ENCODE results near the gene YJU2. TPM values are rescaled to one million over a fixed set of nuclear protein-coding genes. Genes with fewer than 3 reads are reported as not detected.

The YJU2 gene
- total and polyA plus RNA-seq, 2 of the 13 experiments (the other 11 are each of a cell fraction or from before 2014, with no cell fraction given): 9.3 to 17.9 TPM

DNA sequence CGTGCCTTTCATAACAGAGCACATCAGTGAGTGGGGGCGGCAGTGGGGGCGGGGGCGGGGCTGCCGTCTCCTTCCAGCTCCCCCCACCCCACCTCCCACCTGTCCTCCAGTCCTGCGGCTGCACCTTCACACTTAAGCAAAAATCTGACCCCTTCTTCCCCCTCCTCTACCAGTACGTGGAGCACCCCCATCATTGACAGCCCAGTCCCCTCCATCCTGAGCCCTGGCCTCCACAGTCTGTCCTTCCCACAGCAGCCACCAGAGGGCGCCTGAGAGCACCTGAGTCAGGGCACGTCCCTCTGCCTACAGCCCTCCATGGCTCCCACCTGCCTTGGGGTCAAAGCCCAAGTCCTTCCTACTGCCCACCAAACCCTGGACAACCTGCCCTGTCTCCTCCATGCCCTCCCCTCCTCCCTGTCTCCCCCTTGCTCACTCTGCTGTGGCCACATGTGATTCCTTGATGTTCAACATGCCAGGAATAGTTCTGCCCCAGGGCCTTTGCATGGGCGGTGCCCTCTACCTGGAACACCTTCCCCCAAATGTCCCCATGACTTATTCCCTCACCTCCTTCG lies 13.5 kb upstream of the YJU2 start (continued):
- peak; percentile 50; the same call in 1 of the 2 replicates for TF ChIP-seq RAD21 (CRISPR knock-in tag; IDR thresholded peaks at IDR 0.05)
- no peak for TF ChIP-seq GABPA (IDR thresholded peaks at IDR 0.05; ENCODE audit: low read depth, low read length)
- TF ChIP-seq GABPA (CRISPR knock-in tag; IDR thresholded peaks at IDR 0.05; ENCODE audit: low read depth): peak; percentile 28; the same call in 1 of the 2 replicates
- no peak for TF ChIP-seq ZNF546 (CRISPR knock-in tag; conservative IDR thresholded peaks at IDR 0.05)
- no peak for TF ChIP-seq ATF7-NPFF (CRISPR knock-in tag; IDR thresholded peaks at IDR 0.05; ENCODE audit: low read depth)
- TF ChIP-seq ZNF572 (CRISPR knock-in tag; IDR thresholded peaks at IDR 0.05): 0 out of 2 replicates have a peak, but pooled peaks have one; percentile 21
- TF ChIP-seq SPEN (CRISPR knock-in tag; IDR thresholded peaks at IDR 0.05; ENCODE audit: low read depth): peak; percentile 9; the same call in 1 of the 2 replicates
- no peak for TF ChIP-seq ZNF678 (CRISPR knock-in tag; IDR thresholded peaks at IDR 0.05)
- TF ChIP-seq ZFP36 (IDR thresholded peaks at IDR 0.05; ENCODE audit: borderline replicate concordance, low read depth, low read length, partially characterized antibody): peak; percentile 99
- peak; percentile 98 for TF ChIP-seq CHD4 (IDR thresholded peaks at IDR 0.05; ENCODE audit: borderline replicate concordance, low read length)
- no peak for TF ChIP-seq ZNF232 (CRISPR knock-in tag; IDR thresholded peaks at IDR 0.05; ENCODE audit: borderline replicate concordance)
- peak; percentile 100 for TF ChIP-seq ZMYM3 (CRISPR knock-in tag; IDR thresholded peaks at IDR 0.05)
- TF ChIP-seq, protein P1, sequence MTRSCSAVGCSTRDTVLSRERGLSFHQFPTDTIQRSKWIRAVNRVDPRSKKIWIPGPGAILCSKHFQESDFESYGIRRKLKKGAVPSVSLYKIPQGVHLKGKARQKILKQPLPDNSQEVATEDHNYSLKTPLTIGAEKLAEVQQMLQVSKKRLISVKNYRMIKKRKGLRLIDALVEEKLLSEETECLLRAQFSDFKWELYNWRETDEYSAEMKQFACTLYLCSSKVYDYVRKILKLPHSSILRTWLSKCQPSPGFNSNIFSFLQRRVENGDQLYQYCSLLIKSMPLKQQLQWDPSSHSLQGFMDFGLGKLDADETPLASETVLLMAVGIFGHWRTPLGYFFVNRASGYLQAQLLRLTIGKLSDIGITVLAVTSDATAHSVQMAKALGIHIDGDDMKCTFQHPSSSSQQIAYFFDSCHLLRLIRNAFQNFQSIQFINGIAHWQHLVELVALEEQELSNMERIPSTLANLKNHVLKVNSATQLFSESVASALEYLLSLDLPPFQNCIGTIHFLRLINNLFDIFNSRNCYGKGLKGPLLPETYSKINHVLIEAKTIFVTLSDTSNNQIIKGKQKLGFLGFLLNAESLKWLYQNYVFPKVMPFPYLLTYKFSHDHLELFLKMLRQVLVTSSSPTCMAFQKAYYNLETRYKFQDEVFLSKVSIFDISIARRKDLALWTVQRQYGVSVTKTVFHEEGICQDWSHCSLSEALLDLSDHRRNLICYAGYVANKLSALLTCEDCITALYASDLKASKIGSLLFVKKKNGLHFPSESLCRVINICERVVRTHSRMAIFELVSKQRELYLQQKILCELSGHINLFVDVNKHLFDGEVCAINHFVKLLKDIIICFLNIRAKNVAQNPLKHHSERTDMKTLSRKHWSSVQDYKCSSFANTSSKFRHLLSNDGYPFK (CRISPR knock-in tag; IDR thresholded peaks at IDR 0.05; ENCODE audit: borderline replicate concordance): peak; percentile 54; the same call in 1 of the 2 replicates
- peak; percentile 66 for TF ChIP-seq XRCC5 (optimal IDR thresholded peaks at IDR 0.05; ENCODE audit: low read length)
- TF ChIP-seq ZNF563 (CRISPR knock-in tag; IDR thresholded peaks at IDR 0.05): 0 out of 2 replicates have a peak, but pooled peaks have one; percentile 22
- TF ChIP-seq KDM4B (CRISPR knock-in tag; IDR thresholded peaks at IDR 0.05): peak; percentile 30; the same call in 1 of the 2 replicates
- no peak for TF ChIP-seq ZNF280B (CRISPR knock-in tag; IDR thresholded peaks at IDR 0.05; ENCODE audit: borderline replicate concordance)
- 0 out of 2 replicates have a peak, but pooled peaks have one; percentile 36 for TF ChIP-seq ESRRA (CRISPR knock-in tag; IDR thresholded peaks at IDR 0.05; ENCODE audit: low read depth)
- TF ChIP-seq ZNF83 (CRISPR knock-in tag; IDR thresholded peaks at IDR 0.05; ENCODE audit: borderline replicate concordance): 0 out of 2 replicates have a peak, but pooled peaks have one; percentile 64
- TF ChIP-seq ZNF350 (CRISPR knock-in tag; IDR thresholded peaks at IDR 0.05; ENCODE audit: borderline replicate concordance, low read depth): peak; percentile 53; the same call in 1 of the 2 replicates
- no peak for TF ChIP-seq NCOR1 (IDR thresholded peaks at IDR 0.05; ENCODE audit: borderline replicate concordance, low read length)
- TF ChIP-seq ZBTB7A (CRISPR knock-in tag; IDR thresholded peaks at IDR 0.05): no peak
- TF ChIP-seq MAZ (IDR thresholded peaks at IDR 0.05; ENCODE audit: borderline replicate concordance, low read depth, low read length): peak; percentile 56; the same call in 1 of the 2 replicates
- no peak for TF ChIP-seq MAZ (CRISPR knock-in tag; IDR thresholded peaks at IDR 0.05; ENCODE audit: low read depth)
- TF ChIP-seq MTF1 (CRISPR knock-in tag; IDR thresholded peaks at IDR 0.05): no peak
- peak in 1 of 2 experiments; percentile 26; a peak in 1 of 4 replicates for TF ChIP-seq NR2F1 (CRISPR knock-in tag; IDR thresholded peaks at IDR 0.05)
- 0 out of 2 replicates have a peak, but pooled peaks have one; percentile 30 for TF ChIP-seq MED1 (CRISPR knock-in tag; IDR thresholded peaks at IDR 0.05)
